NCI-H1417 treated with DMSO at 0.1 percent for 48 hours (cell line): ENCODE results near the gene TTC24.

ENCODE experiments used
- DNase-seq: peaks from one replicate; lab custom pipeline; 2025; lab: John Stamatoyannopoulos, UW

Gene TTC24

GRCh38 chr1:156554971-156555370 lies 24.6 kb upstream of the TTC24 start:
- no peak for DNase-seq

DNA sequence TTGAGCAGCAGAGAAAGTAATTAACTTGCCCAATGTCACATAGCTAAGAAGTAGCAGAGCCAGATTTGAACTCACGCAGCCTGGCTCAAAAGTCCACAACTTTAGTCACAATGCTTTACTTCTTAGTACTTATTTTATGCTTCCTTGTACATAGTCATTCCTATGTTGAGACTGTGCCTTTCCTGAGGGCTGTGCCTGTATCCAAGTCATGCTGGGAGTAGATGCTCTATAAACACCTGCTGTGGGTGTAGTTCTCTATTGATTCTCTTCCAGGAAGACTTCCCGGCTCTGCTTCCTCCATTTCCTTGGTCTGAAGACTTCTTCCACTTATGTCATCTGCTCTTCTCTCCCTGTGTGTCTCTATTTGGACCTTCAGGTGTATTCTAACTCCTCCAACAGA lies 23.8 kb upstream of the TTC24 start:
- DNase-seq, result no peak

DNA sequence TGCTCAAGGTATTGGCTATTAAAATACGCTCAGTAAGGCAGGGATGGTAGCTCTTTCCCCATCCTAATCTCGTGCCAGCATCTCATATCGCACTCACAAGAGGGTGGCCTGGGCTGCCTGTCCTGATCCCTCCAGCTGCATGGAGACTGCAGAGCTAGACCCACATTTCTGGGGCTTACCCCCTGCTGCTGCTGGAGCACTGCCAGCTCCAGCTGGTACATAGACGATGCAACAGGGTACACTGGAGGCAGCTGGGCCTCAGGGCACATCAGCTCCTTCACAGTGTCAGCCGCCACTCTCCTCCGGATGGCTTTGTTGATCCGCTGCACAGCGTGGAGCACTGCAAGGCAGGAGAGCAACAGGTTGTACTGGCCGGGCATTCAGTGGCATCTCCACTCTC lies 23.2 kb upstream of the TTC24 start:
- DNase-seq, result no peak

- DNase-seq, result no peak
Observed at GRCh38 chr1:156559086-156559796, 20.3 kb upstream of the TTC24 start.

DNA sequence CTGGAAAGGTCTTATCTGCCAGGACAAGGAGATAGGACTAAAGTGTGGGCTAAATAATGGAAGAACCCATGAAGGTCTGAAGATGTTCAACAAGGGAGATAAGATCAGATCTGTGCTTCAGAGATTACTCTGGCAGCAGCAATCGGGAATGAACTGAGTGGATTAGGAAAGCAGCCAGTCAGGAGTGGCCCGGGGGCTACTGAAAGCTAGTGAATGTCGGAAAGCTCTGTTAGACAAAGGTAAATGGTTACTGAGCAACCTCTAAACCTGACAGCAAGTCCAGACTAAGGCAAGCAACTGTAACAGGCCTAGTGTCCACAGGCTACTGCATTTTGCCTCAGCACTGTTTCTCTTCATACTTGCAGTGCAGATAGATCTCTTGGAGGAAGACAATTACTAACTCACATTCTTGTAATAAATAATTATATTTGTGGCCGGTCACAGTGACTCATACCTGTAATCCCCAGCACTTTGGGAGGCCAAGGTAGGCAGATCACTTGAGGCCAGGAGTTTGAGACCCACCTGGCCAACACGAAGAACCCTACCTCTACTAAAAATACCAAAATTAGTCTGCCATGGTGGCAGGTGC lies 19.6 kb upstream of the TTC24 start:
- DNase-seq, result no peak

- no peak for DNase-seq
Observed at GRCh38 chr1:156560585-156561163, 18.8 kb upstream of the TTC24 start.

- DNase-seq, result no peak
Observed at GRCh38 chr1:156565519-156565918, 14.0 kb upstream of the TTC24 start.

- no peak for DNase-seq
Observed at GRCh38 chr1:156566436-156566835, 13.1 kb upstream of the TTC24 start.

DNA sequence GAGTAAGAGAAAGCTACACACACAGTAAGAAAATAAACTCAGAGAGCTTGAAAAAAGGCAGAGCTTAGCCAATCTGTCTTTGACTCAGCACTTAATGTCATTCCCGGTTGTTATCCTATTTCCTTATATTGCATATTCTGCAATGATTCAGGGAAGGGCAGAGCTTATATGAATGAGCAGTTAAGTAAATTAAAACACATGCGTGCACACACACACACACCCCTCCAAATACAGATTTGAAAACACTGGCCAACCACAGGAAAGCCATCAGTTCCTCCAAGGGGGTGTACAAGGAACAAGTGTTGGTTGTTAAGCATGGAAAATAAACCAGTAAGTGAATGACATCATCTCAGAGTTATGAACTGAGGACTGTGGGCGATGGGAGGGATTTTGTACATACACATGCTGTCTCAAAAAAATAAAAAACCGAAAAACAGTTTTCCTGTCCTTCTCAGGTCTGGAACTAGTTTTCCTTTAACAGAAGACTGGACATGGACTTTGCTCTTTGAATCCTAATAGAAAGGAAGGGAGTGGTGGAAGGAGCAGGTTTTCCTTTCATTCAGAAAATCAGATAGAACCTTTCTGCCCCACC lies 8.2 kb upstream of the TTC24 start:
- DNase-seq, result no peak

GRCh38 chr1:156571919-156572662 lies 7.4 kb upstream of the TTC24 start, which contains the start of gene IQGAP3:
Gene IQGAP3, minus strand, starts transcription at chr1:156572565. Its CDS starts 36 bp downstream, at chr1:156572529.
- peak; percentile 65 for DNase-seq

DNA sequence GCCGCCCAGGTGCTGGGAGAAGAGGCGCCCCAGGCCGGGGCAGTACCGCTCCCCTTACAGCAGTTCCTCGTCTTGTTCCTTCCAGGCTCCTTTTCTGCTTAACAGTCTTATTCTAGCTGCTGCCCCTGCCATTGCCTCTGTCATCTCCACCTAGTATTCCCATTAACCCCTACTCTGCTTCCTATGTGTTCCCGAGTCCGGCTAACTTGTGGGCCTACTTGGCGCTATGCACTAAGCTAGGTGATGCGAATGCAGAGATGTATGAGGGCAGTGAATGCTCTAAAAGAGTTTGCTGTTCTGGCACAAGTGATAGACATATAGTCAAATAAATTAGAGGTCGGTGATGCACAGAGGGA lies 6.9 kb upstream of the TTC24 start:
- no peak for DNase-seq

GRCh38 chr1:156574039-156574633 lies 5.4 kb upstream of the TTC24 start:
- no peak for DNase-seq

- DNase-seq, result no peak
Observed at GRCh38 chr1:156577550-156577949, 2.0 kb upstream of the TTC24 start.

GRCh38 chr1:156578055-156578454 lies 1.5 kb upstream of the TTC24 start:
- no peak for DNase-seq

DNA sequence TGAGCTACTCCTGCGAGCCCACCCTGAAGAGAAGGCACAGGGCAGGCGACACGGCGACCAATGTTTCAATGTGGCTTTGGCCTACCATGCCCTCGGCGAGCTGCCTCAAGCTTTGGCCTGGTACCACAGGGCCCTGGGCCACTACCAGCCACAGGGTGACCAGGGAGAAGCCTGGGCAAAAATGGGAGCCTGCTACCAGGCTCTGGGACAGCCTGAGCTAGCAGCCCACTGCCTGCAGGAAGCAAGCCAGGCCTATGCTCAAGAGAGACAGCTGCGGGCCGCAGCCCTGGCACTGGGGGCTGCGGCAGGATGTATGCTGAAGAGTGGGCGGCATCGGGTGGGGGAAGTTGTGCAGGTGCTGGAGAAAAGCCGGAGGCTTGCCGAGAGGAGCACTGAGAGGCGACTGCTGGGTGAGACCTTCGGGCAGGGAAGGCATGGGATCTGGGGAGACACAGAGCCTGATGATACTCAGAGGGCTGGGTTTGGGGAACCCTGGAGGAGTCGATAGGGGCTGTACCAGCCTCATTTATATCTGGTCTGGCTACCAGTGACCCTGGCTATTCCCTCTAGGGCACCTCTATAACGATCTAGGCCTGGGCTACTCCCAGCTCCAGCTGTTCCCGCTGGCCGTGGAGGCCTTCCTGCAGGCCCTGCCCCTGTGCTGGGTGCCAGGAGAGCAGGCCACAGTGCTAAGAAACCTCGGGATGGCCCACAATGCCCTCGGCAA lies 2.3 kb downstream of the TTC24 start:
- DNase-seq, result no peak

DNA sequence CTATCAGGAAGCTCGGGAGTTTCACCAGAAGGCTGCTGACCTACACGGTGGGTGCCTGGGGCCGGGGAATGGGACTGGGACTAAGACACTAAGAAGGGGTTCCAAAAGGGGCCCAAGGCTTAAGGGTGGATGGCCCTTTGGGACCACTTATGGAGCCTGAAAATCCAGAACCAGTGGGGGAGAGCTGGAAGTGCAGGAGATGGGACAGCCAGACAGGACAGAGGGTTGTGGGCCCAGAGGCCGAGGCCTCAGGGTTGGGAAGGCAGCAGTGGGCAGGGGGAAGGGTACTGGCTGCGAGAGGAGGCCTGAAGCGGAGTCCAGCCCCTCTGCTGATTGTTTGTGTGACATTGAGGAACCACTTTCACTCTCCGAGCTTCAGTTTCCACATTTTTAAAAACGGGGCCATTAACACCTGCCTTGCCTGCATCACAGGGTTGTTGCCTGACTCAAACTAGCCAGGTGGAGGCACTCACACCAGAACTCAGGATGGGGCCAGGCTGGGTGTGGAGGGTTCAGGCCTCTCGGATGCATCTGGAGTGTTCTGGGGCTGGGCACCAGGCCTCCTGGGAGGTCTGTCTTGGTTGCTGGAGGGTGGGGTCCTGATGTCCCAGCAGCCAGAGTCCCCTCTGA lies 3.0 kb downstream of the TTC24 start:
- no peak for DNase-seq

- DNase-seq, result peak; percentile 60
Observed at GRCh38 chr1:156583821-156584622, 4.5 kb downstream of the TTC24 start.

DNA sequence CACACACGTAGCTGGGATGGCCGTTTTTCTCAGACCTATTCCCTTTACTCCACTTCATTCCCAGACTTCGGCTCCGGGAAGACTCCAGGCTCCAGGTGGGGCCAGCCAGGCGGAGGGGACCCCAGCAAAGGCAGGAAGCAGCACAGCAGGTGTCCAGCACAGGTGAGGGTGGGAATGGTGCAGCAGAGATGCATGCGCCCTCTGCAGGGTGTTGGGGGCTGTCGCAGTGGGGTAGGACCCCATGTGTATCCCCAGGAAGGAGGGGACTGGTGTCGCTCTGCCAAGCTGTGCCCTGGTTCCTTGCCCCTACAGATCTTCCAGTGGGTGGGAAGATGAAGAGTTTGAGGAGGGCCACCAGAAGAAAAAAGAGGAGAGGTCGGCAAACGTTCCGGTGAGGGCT lies 5.3 kb downstream of the TTC24 start:
- no peak for DNase-seq

- DNase-seq, result no peak
Observed at GRCh38 chr1:156586323-156586722, 6.8 kb downstream of the TTC24 start.

- no peak for DNase-seq
Observed at GRCh38 chr1:156586892-156587477, 7.5 kb downstream of the TTC24 start.
